ENCODE data around the gene RAPGEF3.

The RAPGEF3 gene

DNA sequence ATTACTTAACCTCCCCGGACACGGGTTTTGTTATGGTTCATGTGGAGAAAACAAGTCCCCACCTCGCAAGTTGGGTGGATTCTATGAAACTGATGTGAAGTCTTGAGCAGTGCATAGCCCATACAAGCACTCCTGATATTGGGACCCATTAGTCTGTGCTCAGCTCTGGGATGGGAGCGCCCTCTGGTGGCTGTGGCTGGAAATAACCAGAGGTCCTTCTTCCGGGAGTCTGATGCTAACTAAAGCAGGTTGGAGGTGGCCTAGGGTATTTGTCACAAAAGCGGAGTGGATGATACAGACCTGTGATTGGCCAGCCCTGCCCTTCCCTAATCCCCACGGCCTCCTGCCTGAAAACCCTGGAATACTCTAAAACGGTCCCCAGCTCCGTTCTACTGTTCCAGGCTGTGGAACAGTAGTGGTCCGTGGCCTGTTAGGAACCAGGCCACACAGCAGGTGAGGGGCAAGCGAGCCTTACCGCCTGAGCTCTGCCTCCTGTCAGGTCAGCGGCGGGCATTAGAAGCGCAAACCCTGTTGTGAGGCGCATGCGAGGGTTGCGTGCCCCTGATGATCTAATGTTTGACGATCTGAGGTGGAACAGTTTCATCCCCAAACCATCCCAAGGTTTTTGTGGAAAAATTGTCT is 20.7 kb upstream of the RAPGEF3 start (continued):
- TF ChIP-seq, protein P1, sequence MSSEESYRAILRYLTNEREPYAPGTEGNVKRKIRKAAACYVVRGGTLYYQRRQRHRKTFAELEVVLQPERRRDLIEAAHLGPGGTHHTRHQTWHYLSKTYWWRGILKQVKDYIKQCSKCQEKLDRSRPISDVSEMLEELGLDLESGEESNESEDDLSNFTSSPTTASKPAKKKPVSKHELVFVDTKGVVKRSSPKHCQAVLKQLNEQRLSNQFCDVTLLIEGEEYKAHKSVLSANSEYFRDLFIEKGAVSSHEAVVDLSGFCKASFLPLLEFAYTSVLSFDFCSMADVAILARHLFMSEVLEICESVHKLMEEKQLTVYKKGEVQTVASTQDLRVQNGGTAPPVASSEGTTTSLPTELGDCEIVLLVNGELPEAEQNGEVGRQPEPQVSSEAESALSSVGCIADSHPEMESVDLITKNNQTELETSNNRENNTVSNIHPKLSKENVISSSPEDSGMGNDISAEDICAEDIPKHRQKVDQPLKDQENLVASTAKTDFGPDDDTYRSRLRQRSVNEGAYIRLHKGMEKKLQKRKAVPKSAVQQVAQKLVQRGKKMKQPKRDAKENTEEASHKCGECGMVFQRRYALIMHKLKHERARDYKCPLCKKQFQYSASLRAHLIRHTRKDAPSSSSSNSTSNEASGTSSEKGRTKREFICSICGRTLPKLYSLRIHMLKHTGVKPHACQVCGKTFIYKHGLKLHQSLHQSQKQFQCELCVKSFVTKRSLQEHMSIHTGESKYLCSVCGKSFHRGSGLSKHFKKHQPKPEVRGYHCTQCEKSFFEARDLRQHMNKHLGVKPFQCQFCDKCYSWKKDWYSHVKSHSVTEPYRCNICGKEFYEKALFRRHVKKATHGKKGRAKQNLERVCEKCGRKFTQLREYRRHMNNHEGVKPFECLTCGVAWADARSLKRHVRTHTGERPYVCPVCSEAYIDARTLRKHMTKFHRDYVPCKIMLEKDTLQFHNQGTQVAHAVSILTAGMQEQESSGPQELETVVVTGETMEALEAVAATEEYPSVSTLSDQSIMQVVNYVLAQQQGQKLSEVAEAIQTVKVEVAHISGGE (tag by site-specific recombination; conservative IDR thresholded peaks at IDR 0.05; ENCODE audit: low read depth): no peak
- TF ChIP-seq ZNF266 (tag by site-specific recombination; IDR thresholded peaks at IDR 0.05; ENCODE audit: low read depth): no peak
- no peak for TF ChIP-seq ZXDB (tag by site-specific recombination; IDR thresholded peaks at IDR 0.05)
- TF ChIP-seq ZNF561 (tag by site-specific recombination; IDR thresholded peaks at IDR 0.05; ENCODE audit: borderline replicate concordance): 0 out of 2 replicates have a peak, but pooled peaks have one; percentile 18
- peak; percentile 90 for TF ChIP-seq ZNF660 (tag by site-specific recombination; IDR thresholded peaks at IDR 0.05)
- 0 out of 2 replicates have a peak, but pooled peaks have one; percentile 21 for TF ChIP-seq ZFP37 (tag by site-specific recombination; IDR thresholded peaks at IDR 0.05)
- TF ChIP-seq, protein P2, sequence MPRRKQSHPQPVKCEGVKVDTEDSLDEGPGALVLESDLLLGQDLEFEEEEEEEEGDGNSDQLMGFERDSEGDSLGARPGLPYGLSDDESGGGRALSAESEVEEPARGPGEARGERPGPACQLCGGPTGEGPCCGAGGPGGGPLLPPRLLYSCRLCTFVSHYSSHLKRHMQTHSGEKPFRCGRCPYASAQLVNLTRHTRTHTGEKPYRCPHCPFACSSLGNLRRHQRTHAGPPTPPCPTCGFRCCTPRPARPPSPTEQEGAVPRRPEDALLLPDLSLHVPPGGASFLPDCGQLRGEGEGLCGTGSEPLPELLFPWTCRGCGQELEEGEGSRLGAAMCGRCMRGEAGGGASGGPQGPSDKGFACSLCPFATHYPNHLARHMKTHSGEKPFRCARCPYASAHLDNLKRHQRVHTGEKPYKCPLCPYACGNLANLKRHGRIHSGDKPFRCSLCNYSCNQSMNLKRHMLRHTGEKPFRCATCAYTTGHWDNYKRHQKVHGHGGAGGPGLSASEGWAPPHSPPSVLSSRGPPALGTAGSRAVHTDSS (tag by site-specific recombination; IDR thresholded peaks at IDR 0.05): no peak
- TF ChIP-seq ZNF214 (tag by site-specific recombination; IDR thresholded peaks at IDR 0.05; ENCODE audit: borderline replicate concordance): no peak
- TF ChIP-seq, protein P3, sequence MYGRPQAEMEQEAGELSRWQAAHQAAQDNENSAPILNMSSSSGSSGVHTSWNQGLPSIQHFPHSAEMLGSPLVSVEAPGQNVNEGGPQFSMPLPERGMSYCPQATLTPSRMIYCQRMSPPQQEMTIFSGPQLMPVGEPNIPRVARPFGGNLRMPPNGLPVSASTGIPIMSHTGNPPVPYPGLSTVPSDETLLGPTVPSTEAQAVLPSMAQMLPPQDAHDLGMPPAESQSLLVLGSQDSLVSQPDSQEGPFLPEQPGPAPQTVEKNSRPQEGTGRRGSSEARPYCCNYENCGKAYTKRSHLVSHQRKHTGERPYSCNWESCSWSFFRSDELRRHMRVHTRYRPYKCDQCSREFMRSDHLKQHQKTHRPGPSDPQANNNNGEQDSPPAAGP (tag by site-specific recombination; IDR thresholded peaks at IDR 0.05): no peak

DNA sequence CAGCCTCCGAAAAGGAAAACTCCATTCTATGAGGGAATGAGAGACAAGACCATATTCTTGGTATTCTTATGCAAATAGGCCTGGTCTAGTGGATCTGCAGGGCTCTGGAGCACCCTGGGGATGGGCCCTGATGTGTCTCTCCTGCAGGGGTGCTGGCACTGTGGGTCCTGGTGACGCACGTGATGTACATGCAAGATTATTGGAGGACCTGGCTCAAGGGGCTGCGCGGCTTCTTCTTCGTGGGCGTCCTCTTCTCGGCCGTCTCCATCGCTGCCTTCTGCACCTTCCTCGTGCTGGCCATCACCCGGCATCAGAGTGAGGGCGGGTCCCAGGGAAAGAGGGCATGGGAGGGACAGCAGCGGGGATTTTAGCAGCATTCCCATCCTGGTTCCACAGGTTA is 20.2 kb upstream of the RAPGEF3 start:
- Histone ChIP-seq H3K27ac (ENCODE audit: extremely low read depth, low read depth, low read length) (no peak overlapping the region), H3K9me3 (ENCODE audit: control insufficient read depth, insufficient read depth, low read depth, low read length) (no peaks in the 10 kb centered on the region), H3K4me1 (ENCODE audit: control insufficient read depth, insufficient read depth, low read length) (no peaks in the 10 kb centered on the region; the same call in 1 of the 2 replicates), H3K36me3 (ENCODE audit: control insufficient read depth in 2 of 2, insufficient read depth in 1 of 2, low read length in 2 of 2) (peaks cover 3 to 27% of the 10 kb centered on the region in 2 experiments; a peak in 1 of 3 replicates), H3K4me3 (ENCODE audit: low read depth, low read length) (no peak overlapping the region)
- CTCF ChIA-PET: interaction anchor here (0.6 to 19.6 kb wide), 18 partner anchors 11 to 1112 kb away, joined by 3 to 784 read pairs (median 5); partner anchors contain the start of genes ENDOU and RAPGEF3
- POLR2A ChIA-PET: interaction anchor here (0.6 to 1.6 kb wide), 7 partner anchors 9 to 1588 kb away, joined by 3 to 8 read pairs (median 6); partner anchors contain the start of genes RPAP3 and SPATS2
- TF ChIP-seq, protein P4, sequence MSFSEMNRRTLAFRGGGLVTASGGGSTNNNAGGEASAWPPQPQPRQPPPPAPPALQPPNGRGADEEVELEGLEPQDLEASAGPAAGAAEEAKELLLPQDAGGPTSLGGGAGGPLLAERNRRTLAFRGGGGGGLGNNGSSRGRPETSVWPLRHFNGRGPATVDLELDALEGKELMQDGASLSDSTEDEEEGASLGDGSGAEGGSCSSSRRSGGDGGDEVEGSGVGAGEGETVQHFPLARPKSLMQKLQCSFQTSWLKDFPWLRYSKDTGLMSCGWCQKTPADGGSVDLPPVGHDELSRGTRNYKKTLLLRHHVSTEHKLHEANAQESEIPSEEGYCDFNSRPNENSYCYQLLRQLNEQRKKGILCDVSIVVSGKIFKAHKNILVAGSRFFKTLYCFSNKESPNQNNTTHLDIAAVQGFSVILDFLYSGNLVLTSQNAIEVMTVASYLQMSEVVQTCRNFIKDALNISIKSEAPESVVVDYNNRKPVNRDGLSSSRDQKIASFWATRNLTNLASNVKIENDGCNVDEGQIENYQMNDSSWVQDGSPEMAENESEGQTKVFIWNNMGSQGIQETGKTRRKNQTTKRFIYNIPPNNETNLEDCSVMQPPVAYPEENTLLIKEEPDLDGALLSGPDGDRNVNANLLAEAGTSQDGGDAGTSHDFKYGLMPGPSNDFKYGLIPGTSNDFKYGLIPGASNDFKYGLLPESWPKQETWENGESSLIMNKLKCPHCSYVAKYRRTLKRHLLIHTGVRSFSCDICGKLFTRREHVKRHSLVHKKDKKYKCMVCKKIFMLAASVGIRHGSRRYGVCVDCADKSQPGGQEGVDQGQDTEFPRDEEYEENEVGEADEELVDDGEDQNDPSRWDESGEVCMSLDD (tag by site-specific recombination; IDR thresholded peaks at IDR 0.05): no peak

DNA sequence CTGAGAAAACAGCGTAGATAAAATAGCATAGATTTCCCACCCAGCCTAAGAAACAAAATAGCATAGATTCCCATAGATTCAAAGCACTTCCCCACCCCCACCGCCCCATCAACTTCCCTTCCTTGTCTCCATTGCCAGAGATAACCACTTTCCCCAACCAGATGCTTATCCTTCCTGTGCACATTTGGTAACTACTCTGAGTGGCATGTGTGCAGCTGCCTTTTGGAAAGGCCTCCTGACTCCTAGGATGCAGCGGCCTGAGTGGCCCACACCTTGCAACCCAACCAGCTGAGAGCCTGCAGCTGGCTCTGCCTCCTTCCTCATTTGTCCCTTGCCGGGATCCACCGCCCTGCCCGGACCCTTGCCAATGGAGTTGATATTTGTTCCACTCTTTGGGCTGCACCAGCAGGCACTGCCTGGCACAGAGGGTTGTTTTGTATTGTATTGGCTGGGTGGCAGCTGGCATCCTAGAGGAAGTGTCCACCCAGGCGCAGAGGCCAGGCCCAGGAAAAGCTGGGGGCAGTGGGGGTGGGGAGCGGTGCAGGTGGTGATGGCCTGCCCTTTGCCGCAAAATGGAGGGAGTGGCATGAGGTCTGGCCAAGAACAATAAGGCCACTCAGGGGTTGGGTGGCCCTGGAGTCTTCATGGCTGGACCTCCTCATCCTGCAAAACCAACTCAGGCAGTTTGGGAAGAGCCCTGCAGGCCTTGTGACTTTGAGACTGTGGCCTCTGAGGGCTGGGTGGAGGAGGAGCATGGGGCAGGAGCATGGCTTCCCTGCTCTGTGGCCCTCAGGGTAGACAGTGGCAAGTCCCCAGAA is 19.3 kb upstream of the RAPGEF3 start:
- Histone ChIP-seq H3K36me3 (ENCODE audit: control insufficient read depth in 2 of 2, insufficient read depth in 1 of 2, low read length in 2 of 2) (peaks cover 3 to 18% of the 10 kb centered on the region in 2 experiments; a peak in 1 of 3 replicates), H3K4me3 (ENCODE audit: low read depth, low read length) (no peak overlapping the region), H3K9me3 (ENCODE audit: control insufficient read depth, insufficient read depth, low read depth, low read length) (no peaks in the 10 kb centered on the region), H3K4me1 (ENCODE audit: control insufficient read depth, insufficient read depth, low read length) (no peaks in the 10 kb centered on the region; the same call in 1 of the 2 replicates), H3K27ac (ENCODE audit: extremely low read depth, low read depth, low read length) (no peak overlapping the region)
- CTCF ChIA-PET: interaction anchor here (0.7 to 19.6 kb wide), 13 partner anchors 10 to 384 kb away, joined by 3 to 784 read pairs (median 6); partner anchors contain the start of gene ENDOU
- POLR2A ChIA-PET: interaction anchor here (0.8 to 1.6 kb wide), 4 partner anchors 8 to 65 kb away, joined by 3 to 6 read pairs (median 3); no protein-coding TSS in a partner anchor
- TF ChIP-seq HOXD13 (CRISPR knock-in tag; IDR thresholded peaks at IDR 0.05; ENCODE audit: borderline replicate concordance) (no peak), ZBTB21 (tag by site-specific recombination; IDR thresholded peaks at IDR 0.05) (no peak), ZNF548 (tag by site-specific recombination; IDR thresholded peaks at IDR 0.05) (no peak)
- TF ChIP-seq, protein P5, sequence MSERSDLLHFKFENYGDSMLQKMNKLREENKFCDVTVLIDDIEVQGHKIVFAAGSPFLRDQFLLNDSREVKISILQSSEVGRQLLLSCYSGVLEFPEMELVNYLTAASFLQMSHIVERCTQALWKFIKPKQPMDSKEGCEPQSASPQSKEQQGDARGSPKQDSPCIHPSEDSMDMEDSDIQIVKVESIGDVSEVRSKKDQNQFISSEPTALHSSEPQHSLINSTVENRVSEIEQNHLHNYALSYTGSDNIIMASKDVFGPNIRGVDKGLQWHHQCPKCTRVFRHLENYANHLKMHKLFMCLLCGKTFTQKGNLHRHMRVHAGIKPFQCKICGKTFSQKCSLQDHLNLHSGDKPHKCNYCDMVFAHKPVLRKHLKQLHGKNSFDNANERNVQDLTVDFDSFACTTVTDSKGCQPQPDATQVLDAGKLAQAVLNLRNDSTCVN (tag by site-specific recombination; optimal IDR thresholded peaks at IDR 0.05): no peak
- TF ChIP-seq, protein P6, sequence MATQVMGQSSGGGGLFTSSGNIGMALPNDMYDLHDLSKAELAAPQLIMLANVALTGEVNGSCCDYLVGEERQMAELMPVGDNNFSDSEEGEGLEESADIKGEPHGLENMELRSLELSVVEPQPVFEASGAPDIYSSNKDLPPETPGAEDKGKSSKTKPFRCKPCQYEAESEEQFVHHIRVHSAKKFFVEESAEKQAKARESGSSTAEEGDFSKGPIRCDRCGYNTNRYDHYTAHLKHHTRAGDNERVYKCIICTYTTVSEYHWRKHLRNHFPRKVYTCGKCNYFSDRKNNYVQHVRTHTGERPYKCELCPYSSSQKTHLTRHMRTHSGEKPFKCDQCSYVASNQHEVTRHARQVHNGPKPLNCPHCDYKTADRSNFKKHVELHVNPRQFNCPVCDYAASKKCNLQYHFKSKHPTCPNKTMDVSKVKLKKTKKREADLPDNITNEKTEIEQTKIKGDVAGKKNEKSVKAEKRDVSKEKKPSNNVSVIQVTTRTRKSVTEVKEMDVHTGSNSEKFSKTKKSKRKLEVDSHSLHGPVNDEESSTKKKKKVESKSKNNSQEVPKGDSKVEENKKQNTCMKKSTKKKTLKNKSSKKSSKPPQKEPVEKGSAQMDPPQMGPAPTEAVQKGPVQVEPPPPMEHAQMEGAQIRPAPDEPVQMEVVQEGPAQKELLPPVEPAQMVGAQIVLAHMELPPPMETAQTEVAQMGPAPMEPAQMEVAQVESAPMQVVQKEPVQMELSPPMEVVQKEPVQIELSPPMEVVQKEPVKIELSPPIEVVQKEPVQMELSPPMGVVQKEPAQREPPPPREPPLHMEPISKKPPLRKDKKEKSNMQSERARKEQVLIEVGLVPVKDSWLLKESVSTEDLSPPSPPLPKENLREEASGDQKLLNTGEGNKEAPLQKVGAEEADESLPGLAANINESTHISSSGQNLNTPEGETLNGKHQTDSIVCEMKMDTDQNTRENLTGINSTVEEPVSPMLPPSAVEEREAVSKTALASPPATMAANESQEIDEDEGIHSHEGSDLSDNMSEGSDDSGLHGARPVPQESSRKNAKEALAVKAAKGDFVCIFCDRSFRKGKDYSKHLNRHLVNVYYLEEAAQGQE (tag by site-specific recombination; IDR thresholded peaks at IDR 0.05): no peak
